ENCODE results near the gene AHNAK2.

The AHNAK2 gene

GRCh38 chr14:104898195-104898558 lies 80.0 kb downstream of the AHNAK2 start:
- no peak overlapping the region for H3K4me3 ChIP-seq (ENCODE audit: low read depth, low read length)
- no peak for TF ChIP-seq CTCF (IDR thresholded peaks at IDR 0.05; ENCODE audit: low read depth, low read length)

DNA sequence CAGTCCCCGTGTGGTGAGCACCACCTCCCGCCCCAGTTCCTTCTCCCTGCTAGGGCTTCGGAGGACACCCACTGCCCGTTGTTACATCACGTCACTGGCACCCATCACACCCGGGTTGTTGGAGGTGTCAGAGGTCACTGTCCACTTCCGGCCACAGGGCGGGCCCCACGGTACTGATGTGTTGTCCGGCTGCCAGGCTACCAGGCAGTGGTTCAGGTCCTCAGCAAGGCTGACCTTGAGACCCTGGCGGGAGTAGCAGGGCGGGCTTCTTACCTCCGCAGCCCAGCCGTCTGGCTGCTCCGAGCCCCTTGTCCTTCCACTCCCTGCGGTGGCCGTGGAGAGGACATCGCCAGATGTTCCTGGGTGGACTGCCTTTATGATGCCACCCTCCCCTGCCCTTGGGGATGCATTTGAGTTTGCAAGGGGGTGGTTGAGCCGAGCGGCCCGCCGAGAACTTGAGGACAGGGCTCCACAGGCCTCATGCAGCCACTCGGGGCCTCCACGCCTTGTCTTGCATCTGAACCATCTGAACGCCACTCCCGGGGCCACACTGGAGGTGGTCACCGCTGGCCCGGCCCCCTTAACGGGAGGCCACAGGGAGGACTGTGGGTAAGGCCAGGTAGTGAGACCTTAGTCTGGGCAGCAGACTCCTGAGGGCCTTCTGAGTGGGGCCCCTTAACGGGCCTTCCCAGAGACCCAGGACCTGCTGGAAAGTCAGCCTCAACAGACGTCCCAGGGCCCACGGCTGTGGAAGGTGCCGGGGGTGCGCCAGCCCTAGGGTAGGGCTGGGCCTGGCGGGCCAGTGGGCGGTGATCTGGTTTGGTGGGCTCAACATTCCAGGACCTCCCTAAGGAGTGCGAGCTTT lies 80.6 kb downstream of the AHNAK2 start:
- no peak for TF ChIP-seq CTCF (IDR thresholded peaks at IDR 0.05; ENCODE audit: low read depth, low read length)
- no peak overlapping the region for H3K4me3 ChIP-seq (ENCODE audit: low read depth, low read length)

DNA sequence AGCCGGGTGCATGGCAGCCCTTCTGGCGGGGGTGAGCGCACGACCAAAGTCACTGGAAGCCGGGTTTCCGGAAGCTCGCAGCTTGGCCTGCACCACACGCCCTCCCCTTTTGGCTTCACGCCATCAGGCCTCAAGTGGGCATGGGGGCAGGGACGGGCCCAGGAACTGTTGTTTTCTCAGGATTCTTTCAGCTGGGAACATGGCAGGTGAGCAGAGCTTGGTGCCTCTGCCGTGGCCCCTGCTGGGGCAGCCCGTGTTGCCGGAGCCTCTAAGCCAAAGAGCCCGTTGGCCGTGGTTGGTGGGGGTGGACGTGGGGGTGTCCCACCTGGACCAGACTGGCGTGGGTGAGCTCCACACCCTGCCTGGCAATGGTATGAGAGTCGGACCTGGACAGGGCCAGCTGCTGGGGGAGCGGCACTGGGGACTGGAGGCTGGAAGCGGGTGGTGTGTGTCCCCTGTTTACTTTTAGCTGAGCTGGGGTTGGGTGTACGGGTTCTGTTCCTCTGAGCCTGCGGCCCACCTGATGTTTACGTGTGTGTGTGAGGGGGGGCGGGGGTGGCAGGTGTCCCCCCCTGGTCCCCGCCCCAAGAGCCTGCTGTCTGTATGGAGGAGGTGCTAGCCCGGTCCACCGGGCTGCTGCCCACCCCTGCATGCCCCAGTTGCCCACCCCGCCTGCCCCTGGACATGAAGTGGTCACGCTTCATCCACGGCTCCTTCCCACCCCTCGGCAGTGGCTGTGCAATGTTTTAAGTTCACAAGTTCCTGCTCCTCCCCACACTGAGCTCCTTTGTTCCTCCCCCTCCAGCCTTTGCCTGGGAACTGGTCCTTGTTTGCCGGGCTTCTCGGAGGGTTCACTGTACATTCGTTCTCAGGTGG lies 82.2 kb downstream of the AHNAK2 start:
- TF ChIP-seq CTCF (IDR thresholded peaks at IDR 0.05; ENCODE audit: low read depth, low read length): no peak
- no peak overlapping the region for H3K4me3 ChIP-seq (ENCODE audit: low read depth, low read length)

GRCh38 chr14:104895207-104895785 lies 82.9 kb downstream of the AHNAK2 start:
- H3K4me3 ChIP-seq (ENCODE audit: low read depth, low read length): no peak overlapping the region
- TF ChIP-seq CTCF (IDR thresholded peaks at IDR 0.05; ENCODE audit: low read depth, low read length): no peak

- H3K4me3 ChIP-seq (ENCODE audit: low read depth, low read length): no peak overlapping the region
- TF ChIP-seq CTCF (IDR thresholded peaks at IDR 0.05; ENCODE audit: low read depth, low read length): no peak
Observed at GRCh38 chr14:104894331-104895206, 83.6 kb downstream of the AHNAK2 start.

DNA sequence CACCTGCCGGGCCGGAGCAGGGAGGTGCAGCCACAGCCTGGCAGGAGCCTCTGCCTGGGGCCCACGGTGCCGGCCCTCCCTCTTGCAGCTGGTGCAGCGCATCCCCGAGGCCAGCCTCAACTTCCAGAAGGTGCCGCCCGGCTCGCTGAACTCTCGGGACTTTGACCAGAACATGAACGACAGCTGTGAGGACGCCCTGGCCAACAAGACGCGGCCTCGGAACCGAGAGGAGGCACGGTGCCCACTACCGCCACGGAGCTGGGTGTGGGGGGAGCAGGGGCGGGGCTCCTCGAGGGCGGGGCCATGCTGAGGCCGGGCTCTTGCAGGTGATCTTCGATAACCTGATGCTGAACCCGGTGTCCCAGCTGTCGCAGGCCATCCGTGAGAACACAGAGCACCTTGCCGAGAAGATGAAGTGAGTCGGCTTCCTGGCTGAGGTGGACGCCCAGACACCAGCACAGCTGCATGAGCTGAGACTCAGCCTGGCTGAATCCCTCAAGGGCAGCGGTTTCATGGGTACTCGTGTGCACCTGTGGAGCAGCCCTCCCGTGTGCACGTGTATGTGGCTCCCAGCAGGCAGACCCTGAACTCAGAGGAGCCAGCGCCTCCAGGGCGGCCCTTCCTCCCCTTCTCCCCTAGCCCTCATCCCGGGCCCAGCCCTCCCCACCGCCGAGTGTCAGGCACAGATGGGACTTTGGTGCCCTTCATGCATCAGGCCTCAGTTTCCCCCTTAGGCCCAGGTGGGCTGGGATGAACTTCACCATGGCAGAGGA lies 84.6 kb downstream of the AHNAK2 start:
- no peak overlapping the region for H3K4me3 ChIP-seq (ENCODE audit: low read depth, low read length)
- TF ChIP-seq CTCF (IDR thresholded peaks at IDR 0.05; ENCODE audit: low read depth, low read length): no peak
